Bladder microvascular endothelial cell (primary cell): ENCODE measurements around the gene OCIAD2. TPM values are rescaled to one million over a fixed set of nuclear protein-coding genes. Genes with fewer than 3 reads are reported as not detected.

Experiments used
- total RNA-seq: library from RNA; depleted of rRNA; stranded (reverse); fragments of >200 nt; gene quantifications from 2 replicates; pipeline ENCODE4 v1.2.3, GENCODE V29; 2014

The OCIAD2 gene, protein sequence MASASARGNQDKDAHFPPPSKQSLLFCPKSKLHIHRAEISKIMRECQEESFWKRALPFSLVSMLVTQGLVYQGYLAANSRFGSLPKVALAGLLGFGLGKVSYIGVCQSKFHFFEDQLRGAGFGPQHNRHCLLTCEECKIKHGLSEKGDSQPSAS
- total RNA-seq = 105 and 129 TPM in 2 replicates

DNA sequence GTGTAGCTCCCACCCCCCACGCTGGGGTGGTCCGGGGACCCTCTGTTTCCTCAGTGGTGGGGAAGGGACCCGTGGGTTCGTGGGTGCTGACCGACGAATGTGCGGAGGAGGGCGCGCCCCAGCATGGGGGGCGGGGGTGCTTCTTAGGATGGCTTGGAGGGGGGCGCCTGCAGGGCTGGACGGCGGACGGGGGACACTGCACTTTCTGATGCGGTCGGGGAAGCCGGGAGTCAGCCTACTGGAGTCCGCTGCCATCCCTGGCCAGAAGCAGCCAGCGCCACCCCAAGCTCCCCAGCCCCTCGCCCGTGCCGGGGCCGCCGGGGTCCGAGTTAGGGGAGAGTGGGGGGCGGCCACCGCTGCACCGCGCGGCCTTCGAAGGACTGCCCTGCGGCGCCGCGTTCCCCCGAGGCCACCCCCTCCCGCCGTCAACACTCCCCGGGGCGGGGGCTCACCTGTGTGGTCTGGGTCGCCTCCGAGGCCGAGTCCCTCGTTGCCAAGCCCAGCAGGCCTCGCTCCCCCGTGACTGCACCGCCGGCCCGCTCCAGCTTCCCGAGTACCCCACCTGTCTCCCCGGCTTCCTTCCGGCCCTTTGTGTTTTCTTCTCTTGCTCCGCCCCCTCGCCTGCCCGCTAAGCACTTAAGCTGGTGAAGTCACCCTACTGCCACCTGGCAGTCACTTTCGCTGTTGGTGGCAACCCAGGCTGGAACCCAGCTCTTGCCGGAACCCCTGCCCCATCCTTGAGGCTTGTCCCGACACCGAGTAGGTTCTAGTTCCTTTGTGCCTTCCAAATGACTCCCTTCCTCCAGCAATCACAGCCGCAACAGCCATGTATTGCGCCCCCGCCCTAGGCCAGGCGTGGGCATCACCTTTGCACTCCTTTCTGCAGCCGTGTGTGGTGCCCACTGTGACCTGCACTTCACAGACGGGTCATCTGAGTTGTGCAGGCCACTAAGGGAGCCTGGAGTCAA lies at the start of gene OCIAD2:
TSS of gene OCIAD2 (minus strand) at position 569 of the 968 bp plus-strand sequence. CDS start 2,225 bp downstream, outside the sequence.

Other genes starting within 250 kb of the OCIAD2 start
- 92.6 and 172 TPM in 2 replicates for gene FRYL, start 126.5 kb downstream of the OCIAD2 start, total RNA-seq
- gene OCIAD1, start 75.7 kb downstream of the OCIAD2 start, total RNA-seq = 40.5 and 81.3 TPM in 2 replicates
- not detected in 2 replicates for gene CWH43, start 79.5 kb upstream of the OCIAD2 start, total RNA-seq